IMR-90 (cell line): ENCODE results near the gene EFEMP1.
A peak's percentile ranks its signal among the peaks of the same experiment; 100 is the strongest.

Experiments used
- BHLHE40 ChIP-seq: fragments of 150-350 bp; IDR thresholded peaks from 2 replicates; pipeline ENCODE4 v1.6.1; 2016; ENCODE audit warnings: mild to moderate bottlenecking, low read depth, low read length
- CEBPB ChIP-seq: IDR thresholded peaks from 2 replicates; pipeline ENCODE4 v1.6.1; 2012; ENCODE audit warnings: low read depth, low read length, improper control_type of control experiment
- FOS ChIP-seq: fragments of 150-350 bp; IDR thresholded peaks from 2 replicates; pipeline ENCODE4 v1.6.1; 2016; ENCODE audit warnings: low read depth, low read length
- MAFK ChIP-seq: IDR thresholded peaks from 2 replicates; pipeline ENCODE4 v1.6.1; 2012; ENCODE audit warnings: low read depth, low read length, improper control_type of control experiment
- MAZ ChIP-seq: IDR thresholded peaks from 2 replicates; pipeline ENCODE4 v1.6.1; 2012; ENCODE audit warnings: low read depth, mild to moderate bottlenecking, low read length, improper control_type of control experiment, moderate library complexity, borderline replicate concordance
- MXI1 ChIP-seq: IDR thresholded peaks from 2 replicates; pipeline ENCODE4 v1.6.1; 2012; ENCODE audit warnings: low read depth, mild to moderate bottlenecking, low read length, moderate library complexity, borderline replicate concordance
- NFE2L2 ChIP-seq: fragments of 150-350 bp; IDR thresholded peaks from 2 replicates; pipeline ENCODE4 v1.6.1; 2016; ENCODE audit warnings: low read depth, mild to moderate bottlenecking, low read length
- POLR2A ChIP-seq: IDR thresholded peaks from 2 replicates; pipeline ENCODE4 v1.6.1; 2012; ENCODE audit warnings: mild to moderate bottlenecking, low read depth, low read length
- RAD21 ChIP-seq: IDR thresholded peaks from 2 replicates; pipeline ENCODE4 v1.6.1; 2012; ENCODE audit warnings: low read length, improper control_type of control experiment
- RFX5 ChIP-seq: IDR thresholded peaks from 2 replicates; pipeline ENCODE4 v1.8.0; 2012; ENCODE audit warnings: low read depth, mild to moderate bottlenecking, low read length, moderate library complexity
- SMC3 ChIP-seq: fragments of 150-350 bp; IDR thresholded peaks from 2 replicates; pipeline ENCODE4 v1.6.1; 2016; ENCODE audit warnings: low read depth, mild to moderate bottlenecking, antibody characterized with exemption, low read length, moderate library complexity
- TF ChIP-seq, protein P1 (sequence below): conservative IDR thresholded peaks from 2 replicates; pipeline ENCODE4 v1.5.1; 2012; ENCODE audit warnings: mild to moderate bottlenecking, low read depth, low read length, improper control_type of control experiment
- TF ChIP-seq, protein P2 (sequence below): fragments of 150-350 bp; IDR thresholded peaks from 2 replicates; pipeline ENCODE4 v1.6.1; 2016; ENCODE audit warnings: low read depth, mild to moderate bottlenecking, low read length, moderate library complexity, borderline replicate concordance

DNA sequence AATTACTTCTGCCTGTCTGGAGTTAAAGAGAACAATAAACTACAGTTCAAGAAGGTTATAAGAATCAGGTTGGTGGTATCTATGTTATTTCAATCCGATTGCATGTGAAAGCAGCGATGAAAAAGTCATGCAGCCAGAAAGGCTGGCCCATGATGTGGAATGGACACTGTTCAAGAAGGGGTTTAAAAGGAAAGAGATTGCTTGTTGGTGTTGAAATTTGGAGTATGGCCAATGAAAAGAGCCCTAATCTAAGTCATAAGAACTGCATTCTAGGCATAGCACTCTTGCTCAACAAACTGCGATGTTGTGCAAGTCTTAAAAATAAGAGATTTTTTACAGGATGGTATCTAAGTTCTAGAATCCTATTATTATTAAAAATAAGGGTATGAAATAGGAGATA lies 61.3 kb downstream of the EFEMP1 start:
- TF ChIP-seq, protein P1, sequence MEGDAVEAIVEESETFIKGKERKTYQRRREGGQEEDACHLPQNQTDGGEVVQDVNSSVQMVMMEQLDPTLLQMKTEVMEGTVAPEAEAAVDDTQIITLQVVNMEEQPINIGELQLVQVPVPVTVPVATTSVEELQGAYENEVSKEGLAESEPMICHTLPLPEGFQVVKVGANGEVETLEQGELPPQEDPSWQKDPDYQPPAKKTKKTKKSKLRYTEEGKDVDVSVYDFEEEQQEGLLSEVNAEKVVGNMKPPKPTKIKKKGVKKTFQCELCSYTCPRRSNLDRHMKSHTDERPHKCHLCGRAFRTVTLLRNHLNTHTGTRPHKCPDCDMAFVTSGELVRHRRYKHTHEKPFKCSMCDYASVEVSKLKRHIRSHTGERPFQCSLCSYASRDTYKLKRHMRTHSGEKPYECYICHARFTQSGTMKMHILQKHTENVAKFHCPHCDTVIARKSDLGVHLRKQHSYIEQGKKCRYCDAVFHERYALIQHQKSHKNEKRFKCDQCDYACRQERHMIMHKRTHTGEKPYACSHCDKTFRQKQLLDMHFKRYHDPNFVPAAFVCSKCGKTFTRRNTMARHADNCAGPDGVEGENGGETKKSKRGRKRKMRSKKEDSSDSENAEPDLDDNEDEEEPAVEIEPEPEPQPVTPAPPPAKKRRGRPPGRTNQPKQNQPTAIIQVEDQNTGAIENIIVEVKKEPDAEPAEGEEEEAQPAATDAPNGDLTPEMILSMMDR, result no peak
- no peak for TF ChIP-seq SMC3
- no peak for TF ChIP-seq MAZ
- no peak for TF ChIP-seq RFX5
- TF ChIP-seq BHLHE40, result no peak; the same call in 1 of the 2 replicates
- peak; percentile 76 for TF ChIP-seq POLR2A
- TF ChIP-seq MAFK, result peak; percentile 46; the same call in 1 of the 2 replicates
- no peak for TF ChIP-seq NFE2L2
- no peak for TF ChIP-seq MXI1
- TF ChIP-seq FOS, result no peak
- TF ChIP-seq, protein P2, sequence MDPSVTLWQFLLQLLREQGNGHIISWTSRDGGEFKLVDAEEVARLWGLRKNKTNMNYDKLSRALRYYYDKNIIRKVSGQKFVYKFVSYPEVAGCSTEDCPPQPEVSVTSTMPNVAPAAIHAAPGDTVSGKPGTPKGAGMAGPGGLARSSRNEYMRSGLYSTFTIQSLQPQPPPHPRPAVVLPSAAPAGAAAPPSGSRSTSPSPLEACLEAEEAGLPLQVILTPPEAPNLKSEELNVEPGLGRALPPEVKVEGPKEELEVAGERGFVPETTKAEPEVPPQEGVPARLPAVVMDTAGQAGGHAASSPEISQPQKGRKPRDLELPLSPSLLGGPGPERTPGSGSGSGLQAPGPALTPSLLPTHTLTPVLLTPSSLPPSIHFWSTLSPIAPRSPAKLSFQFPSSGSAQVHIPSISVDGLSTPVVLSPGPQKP, result no peak
- peak; percentile 100 for TF ChIP-seq CEBPB
- TF ChIP-seq RAD21, result peak; percentile 14; the same call in 1 of the 2 replicates
